Cardiac septum (tissue), 1 donor: ENCODE measurements around the gene FOXP1. TPM values are rescaled to one million over a fixed set of nuclear protein-coding genes. Genes with fewer than 3 reads are reported as not detected.

Experiments
- DNase-seq: peaks from one replicate; pipeline ENCODE4 v3.0.0-alpha.2; 2020; ENCODE audit warnings: low spot score
- intact Hi-C: fragments of 100-400 bp; cut with DNase I; formaldehyde crosslinking; loops from one replicate; pipeline ENCODE4 v1.14.0; 2022
- total RNA-seq: library from RNA; stranded (reverse); fragmentation: NEBNext Ultra II Directional; extraction: Animal tissue kit (Norgen Biotek cat#: 25700); gene quantifications from one replicate; pipeline ENCODE4 v1.2.1, GENCODE V29; 2021
- donor health status: DM: no; HTN: no; CAD: no.

The FOXP1 gene
- total RNA-seq, 1 donor from 2014 or later = 53.2 TPM

DNA sequence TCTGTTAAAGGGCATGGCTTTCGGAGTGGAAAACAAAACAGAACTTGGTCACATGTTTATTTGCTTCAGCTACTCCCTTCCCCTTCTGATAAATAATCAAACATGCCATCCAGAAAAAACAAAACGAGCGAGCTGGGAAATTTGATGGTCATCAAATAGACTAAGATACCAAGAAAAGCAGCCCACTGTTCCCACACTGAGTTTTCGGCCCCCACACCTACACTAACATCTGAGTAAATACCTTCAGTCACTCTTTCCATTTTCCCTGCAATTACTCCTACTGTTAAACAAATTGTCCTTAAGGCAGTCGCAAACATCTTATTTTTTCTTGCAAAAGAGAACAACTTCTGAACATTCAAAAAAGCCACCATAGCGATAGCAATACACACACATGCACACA is 454.6 kb downstream of the FOXP1 start:
- DNase-seq = no peak
- intact Hi-C loops = loop anchor here (2.0 to 10.0 kb wide), 4 partner anchors 98 to 454 kb away; partner anchors contain the start of gene FOXP1

DNA sequence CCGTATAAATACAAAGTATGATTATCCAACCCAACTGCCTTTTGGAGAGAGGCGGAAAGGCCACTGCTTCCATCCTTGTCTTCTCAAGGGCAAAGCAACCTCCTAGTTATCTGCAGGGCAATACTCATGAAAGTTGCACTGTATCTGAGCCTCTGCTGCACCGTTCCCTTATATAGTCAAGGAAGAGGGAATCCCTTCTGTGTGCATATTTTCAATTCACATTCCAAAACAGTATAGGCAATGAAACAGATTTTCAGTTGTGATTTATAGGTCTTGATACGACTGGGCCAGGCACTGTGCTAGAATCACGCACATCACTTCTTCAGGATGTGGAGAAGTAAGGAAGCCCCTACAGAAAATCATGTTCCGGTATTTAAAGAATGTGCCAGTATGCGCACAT is 455.7 kb downstream of the FOXP1 start:
- DNase-seq = no peak
- intact Hi-C loops = loop anchor here (2.0 to 10.0 kb wide), 4 partner anchors 99 to 455 kb away; partner anchors contain the start of gene FOXP1

DNA sequence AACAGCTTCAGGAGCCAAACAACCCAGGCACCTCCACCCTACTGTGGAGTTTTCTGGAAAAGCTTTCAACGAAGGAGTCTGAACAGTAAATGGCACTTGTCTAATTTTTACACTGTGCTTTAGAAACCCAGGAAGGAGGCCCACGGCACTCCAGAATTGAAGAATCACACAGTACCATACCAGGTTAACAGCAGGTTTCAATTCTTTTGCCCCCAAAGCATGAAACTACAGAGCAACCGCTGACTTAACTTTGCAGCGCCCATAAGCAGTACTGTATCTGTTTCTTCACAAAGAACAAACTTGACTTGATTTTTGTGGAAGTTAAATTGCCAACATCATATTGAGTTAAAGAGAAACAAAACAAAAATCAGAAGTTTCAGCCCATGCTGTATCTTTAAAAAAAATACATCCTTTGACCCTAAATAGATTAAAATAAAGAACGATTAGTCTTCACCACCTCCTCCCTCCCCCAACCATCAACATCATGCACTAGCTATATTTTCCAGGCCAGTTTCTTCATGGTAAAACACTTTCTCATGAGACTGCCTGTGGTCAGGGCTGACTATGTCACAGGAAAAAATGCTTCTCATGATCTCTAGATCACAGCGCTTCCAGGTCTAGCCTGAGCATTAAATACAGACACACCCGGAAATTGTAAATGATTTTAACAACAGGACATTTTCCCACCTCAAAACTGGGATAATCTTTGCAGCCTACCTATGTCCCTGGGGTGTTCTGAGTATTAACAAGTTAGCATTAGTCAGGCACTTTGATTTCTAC is 456.3 kb downstream of the FOXP1 start:
- intact Hi-C loops = loop anchor here (5.0 to 10.0 kb wide), 3 partner anchors 100 to 178 kb away; no protein-coding TSS in a partner anchor
- DNase-seq = no peak

DNA sequence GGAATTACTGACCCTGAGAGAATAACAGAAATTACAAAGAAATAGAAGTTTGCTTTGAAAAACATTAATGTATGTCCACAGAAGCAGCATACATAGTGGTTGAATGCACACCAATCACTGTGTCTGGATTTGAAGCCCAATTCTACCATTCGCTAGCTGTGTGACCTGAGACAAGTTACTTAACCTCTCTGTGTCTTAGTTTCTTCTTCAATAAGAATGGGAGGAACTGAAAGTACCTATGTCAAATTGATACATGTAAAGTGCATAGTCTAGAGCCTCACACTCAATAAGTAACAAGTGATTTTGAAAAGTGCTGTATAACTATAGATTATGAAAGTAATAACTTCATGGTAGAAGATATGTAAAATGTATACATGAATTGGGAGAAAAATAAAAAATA is 457.8 kb downstream of the FOXP1 start:
- no peak for DNase-seq
- intact Hi-C loops = loop anchor here (5.0 to 10.0 kb wide), 3 partner anchors 102 to 179 kb away; no protein-coding TSS in a partner anchor

DNA sequence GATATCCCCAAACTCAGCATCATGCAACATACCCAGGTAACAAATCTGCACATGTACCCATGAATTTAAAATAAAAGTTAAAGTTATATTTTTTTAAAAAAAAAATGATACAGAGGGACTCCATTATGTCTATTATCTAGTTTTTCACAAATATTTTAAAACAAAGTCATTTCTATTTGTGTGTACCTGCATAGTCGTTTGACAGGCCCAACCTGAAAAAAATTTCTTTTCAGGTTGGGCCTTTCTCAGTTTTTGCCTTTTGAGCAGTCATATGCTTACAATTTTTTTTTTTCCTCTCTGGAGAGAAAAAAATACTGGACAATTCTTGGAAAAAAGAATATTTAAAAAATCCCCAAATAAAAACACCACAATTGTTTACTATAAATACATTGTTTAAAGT is 459.5 kb downstream of the FOXP1 start:
- intact Hi-C loops = loop anchor here (10.0 kb wide), 1 partner anchor 181 kb away; no protein-coding TSS in a partner anchor
- no peak for DNase-seq

DNA sequence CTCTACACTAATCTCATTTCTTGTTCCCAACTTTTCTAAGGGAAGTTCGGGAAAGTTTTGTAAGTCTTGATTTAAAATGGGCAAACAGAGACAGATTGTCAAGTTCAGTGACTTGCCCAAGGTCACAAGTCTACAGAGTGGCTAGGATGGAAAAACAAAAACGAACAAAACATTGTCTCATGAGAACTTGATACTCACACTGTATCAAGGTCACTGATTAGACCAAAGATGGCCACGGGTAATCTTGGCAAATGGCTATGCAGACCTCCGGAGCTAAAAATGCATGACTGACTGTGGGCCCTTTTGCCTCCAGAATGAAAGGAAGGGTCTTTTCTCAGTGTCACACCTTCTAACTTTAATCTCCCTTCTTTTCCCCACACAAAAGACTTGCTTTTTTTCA is 460.9 kb downstream of the FOXP1 start:
- no peak for DNase-seq
- intact Hi-C loops = loop anchor here (10.0 kb wide), 1 partner anchor 182 kb away; no protein-coding TSS in a partner anchor

DNA sequence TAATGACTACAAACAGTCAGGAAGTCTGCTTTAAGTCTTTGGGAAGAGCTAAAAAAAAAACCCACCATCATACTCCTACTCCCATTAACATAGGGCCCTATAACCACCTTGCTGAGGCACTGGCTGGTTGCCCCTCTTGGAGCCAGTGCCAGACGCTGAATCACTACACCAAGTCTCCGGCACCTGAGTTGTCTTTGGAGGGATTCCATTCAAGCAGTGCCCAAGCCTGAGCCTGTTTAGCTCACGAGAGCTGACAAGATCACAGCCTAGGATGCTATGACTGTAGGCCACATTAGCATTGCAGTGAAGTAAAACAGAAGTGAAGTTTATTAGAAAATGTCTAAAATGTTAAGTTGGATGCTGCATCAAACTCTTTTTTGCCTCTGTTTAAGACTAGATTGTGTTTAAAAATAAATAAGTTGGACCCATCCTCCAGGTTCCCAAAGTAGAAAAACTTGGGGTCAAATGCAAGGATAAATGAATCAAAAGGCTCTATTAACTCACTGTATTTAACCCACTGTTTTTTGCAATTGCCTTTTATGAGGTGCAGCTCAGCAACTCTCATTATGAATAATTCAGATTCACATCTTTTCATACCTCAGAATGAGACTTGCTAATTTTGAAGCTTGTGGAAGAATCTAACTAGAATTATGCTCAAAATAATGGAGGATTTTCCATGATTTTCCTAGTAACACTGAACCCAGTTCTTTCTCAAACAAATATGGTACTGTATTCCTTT is 461.9 kb downstream of the FOXP1 start:
- DNase-seq = no peak

DNA sequence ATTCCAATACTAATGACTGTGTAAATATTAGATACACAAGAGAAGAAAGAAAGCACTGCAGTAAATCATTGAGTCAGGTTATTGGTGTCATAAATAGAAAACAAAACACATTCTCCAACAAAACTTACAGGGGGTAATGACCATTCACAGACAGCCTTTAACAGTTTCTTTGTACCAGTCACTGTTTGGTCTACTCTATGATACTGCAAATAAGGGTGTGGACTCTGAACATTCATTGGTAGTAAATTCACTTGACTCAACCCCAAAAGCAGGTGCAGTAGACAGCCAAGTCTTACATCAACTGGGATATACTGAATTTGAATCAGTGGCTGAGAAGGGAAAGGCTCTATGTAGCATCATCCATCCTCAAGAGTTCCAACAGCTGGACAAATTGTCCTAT is 463.5 kb downstream of the FOXP1 start:
- DNase-seq = no peak
- intact Hi-C loops = loop anchor here (10.0 kb wide), 1 partner anchor 185 kb away; no protein-coding TSS in a partner anchor

More for the DNA sequence above, 461.9 kb downstream of the FOXP1 start:
- intact Hi-C loops = loop anchor here (10.0 kb wide), 1 partner anchor 183 kb away; no protein-coding TSS in a partner anchor

DNA sequence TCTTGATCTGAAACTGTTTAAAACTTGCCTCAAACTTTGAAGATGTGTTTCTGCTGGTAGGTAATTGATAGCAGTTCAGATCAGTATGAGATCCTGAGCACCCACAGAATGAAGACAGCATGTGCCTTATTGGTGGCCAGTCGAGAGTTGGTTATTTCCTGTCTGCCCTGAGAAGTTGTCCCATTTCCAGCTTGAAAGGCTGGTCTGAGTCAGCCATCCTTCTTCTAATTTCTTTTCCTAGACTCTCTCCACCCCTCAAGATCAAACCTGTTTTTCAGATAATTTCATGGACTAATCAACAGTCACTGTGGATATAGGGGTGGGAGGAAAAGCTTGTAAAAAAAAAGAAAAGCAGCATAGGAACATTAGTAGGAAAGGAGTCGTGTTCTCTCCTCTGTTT is 464.4 kb downstream of the FOXP1 start:
- intact Hi-C loops = no loop called here

DNA sequence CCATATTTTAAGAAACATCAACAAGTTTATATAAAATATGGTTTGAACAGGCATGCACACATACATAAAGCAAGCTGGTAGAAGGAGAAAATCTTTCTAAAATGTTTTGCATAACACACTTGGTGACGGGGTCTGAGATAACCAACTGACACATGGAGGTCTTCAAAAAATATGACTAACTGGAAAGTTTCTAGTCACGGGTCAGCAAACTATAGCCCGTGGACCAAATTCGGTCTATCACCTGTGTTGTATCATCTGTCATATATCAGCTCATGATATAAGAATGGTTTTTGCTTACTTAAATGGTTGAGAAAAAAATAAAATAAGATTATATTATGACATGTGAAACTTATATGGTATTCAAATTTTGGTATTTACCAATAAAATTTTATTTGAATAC is 465.1 kb downstream of the FOXP1 start:
- no peak for DNase-seq

More for the DNA sequence above, 464.4 kb downstream of the FOXP1 start:
- DNase-seq = no peak

DNA sequence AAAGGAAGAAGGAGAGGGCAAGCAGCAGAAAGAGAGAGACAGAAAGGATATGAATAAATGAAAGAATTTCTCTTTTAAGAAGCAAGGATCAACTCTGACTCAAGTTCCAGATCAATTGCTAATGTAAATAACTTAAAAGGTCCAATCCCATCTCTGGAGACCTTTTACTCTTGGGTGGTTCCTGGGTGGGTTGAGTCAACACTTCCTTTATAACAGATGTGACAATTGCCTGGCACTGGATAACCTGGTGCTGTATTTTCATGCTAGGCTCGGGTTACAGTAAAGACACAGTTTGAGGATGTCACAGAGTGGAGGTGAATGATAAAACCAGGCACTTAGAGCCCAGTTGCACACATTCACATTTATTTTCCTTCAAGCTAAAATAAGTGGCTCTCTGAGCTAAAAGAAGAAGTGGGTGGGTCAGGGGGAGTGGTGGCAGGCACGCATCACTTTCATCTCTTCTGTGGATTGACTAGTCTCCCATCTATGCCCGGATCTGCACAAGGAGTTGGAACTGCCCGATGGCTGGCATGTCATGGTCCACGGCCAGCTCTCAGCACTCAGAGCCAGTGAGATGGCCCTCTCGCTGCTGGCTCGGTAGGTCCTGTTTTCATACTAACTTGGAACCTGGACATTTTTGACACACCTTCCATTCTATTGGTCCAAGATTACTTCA is 465.8 kb downstream of the FOXP1 start:
- intact Hi-C loops = no loop called here
- DNase-seq = no peak

More for the DNA sequence above, 465.1 kb downstream of the FOXP1 start:
- intact Hi-C loops = no loop called here

DNA sequence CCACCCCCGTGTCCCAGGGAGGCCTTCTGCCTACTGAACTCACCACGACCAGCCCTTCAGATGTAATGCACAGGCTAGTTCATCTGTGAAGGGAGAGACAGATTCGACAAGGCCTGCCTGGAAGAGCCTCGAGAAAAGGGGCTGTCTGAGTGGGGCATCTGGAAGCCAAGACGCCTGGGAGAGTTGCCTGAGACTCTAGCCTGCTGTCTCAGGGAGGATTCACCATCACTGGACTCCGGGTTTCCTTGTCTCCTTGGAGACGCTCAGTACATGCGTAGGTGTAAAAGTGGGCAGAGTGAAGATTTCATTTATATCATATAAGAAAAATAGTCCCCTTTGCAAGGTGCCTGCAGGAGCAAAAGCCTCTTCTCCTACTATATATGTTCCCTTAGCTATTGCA is 468.9 kb downstream of the FOXP1 start:
- DNase-seq = no peak
- intact Hi-C loops = loop anchor here (5.0 kb wide), 1 partner anchor 42 kb away; no protein-coding TSS in a partner anchor

DNA sequence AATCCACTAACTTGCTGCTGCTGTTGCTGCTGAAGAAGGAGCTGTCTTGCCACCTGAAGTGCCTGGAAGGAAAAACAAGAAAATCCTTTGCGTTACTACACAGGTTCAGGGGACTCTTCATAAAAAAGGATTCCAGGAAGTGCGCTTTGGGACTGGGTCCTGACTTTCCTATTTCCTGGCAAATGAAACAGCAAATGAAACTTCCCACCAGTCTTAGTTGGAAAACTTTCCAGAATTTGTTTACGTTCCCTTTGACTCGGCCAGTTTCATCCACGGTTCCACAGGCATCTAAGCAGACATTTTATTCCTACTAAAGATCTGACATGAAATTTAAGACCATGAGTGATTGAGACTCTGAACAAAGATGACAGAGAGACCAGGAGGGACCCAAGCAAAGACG is 471.0 kb downstream of the FOXP1 start:
- DNase-seq = no peak
- intact Hi-C loops = loop anchor here (5.0 kb wide), 1 partner anchor 40 kb away; no protein-coding TSS in a partner anchor

DNA sequence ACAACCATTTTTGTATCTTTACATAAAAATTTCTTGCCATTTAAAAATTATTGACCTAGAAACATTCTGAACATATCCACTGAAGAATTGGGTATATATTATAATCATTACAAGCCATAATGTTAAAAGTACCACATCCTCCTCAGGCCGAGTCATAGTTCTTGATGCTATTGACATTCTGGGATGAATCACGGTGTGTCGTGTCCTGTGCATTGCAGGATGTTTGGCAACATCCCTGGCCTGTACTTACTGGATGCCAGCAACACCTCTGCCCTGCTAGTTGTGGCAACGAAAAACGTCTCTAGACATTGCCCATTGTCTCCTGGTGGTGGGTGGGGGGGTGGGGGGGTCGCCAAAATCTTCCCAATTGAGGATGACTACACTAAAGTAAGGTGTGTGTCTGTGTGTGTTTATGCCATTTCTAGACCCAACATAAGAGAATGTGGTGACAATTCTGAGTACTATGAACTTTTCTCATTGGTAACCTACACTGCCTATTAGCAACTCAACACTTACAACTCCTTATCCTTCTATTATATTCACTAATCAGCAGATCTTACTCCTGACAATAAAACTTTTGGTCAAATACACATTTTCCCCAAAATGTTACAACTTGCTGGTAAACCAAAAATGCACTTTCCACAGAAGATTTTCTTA is 471.6 kb downstream of the FOXP1 start:
- intact Hi-C loops = loop anchor here (5.0 kb wide), 1 partner anchor 40 kb away; no protein-coding TSS in a partner anchor
- DNase-seq = no peak

DNA sequence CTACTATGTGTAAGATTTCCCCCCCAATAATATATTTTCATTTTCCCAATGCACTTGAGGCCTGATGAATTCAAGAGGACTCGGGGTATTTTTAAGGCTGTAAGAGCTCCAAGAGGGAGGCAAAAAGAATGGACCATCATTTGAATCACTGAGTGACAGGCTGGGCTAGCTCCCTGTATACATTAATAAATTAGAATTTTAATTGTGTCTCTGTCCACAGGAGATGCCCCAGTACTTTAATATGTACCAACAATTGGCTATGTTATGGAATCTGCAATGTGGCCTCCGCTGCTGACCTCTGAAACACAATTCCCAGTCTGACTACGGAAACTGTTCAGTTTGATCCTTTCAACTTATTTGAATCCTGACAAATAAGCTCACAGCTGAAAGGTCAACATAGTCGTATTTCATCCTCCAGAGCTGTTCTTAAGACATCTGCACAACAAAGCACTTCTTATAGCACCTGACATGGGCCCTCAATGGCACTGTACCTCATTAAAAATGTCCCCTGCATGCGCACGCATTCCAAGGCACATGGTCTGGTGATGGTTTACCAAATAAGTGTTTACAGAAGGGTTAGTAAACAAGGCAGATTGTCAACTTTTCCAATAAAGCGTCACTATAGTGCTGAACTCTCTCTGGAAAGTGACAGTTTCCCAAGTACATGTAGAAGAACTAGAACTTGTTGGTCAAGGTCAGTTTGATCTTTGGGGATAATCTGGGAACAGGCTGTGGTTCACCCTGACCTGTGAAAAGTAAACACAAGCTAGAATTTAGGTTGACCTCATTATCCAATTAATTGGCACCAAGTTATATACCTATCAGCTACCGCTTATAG is 472.9 kb downstream of the FOXP1 start:
- intact Hi-C loops = loop anchor here (5.0 kb wide), 1 partner anchor 38 kb away; no protein-coding TSS in a partner anchor
- no peak for DNase-seq

DNA sequence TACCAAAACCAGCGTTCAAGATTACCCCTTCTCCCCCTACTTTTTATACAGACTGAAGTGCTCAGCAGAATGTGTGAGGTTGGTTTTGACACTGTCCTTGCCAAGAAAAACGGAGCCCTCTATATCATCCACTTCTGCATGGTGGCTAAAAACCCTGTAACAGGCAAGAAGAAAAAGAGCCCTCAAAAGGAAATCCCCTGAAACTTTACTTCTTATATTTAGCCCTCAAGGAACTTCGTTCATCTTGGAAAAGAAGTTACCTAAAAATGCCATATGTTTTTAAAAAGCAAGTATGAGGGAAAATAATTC is 473.6 kb downstream of the FOXP1 start:
- intact Hi-C loops = loop anchor here (5.0 kb wide), 1 partner anchor 38 kb away; no protein-coding TSS in a partner anchor
- DNase-seq = no peak

DNA sequence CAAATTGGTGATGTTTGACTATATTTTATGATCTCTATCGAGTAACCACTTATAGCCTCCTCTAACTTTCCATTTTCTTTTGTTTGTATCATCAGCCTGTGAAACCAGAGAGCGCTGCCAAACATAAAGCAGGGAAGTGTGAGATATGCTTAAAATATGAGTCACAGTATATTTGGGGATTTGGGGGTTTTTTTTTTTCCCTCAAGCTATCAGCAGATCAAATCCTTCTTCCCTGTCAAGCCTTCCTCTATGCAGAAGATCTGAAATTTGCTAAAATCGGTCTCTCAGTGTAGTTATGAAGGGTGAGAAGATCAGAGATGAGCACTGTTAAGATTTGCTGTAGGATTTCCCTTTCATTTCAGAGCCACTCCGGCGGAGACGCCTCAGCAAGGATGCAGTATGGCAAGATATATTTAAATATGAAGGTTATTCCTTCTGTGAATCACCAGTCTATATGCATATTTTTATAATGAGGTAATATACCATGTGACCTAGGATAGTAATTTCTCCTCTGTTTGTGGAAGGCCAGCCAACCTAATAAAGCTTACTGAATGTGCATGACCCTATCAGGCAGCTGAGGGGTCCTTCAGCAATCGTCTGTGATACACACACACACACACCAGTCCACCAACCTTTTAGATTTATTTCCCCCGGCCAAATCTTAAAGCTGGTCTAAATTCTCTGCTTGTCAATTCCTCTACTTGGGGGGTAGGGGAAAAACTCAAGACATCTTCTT is 474.1 kb downstream of the FOXP1 start:
- intact Hi-C loops = no loop called here
- no peak for DNase-seq

DNA sequence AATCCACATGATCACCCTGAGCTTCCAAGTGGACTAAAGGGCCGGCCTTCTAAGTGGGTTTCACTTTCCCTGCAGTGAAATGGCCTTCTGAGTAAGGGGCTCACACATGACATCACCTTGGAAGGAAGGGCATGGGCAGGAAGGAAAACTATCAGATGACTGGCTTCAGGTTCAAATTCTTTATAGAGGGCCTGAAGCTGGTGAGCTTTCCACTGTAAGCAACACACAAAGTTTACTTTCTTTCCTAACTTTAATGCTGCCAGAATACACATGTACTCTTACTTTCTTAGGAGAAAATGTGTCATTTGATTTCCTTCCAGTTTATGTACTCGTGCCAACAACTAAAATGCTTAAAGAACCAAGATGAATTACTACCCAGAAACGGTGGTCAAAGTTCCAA is 475.6 kb downstream of the FOXP1 start:
- DNase-seq = no peak
- intact Hi-C loops = no loop called here
